Natural killer cell treated with Interleukin-12 subunit alpha and Interleukin-12 subunit beta and Interleukin-15 and Interleukin-18, amount 100 ng/mL, for 72 hours (primary cell): ENCODE measurements around the gene LIPA. TPM values are rescaled to one million over a fixed set of nuclear protein-coding genes. Genes with fewer than 3 reads are reported as not detected.
"Not testable (repeated sequence)": the region's sequence is repeated elsewhere in the genome, so short reads cannot be mapped to it uniquely, and the experiment has no call there.

Experiments used
- ATAC-seq, 2 donors: fragments of 150-1000 bp; cut with Tn5 transposase in 1 of 2; sonication (Bioruptor Pico), chemical (Tn5 transposase) in 1 of 2; 2 replicates each; pipeline ENCODE4 v1.10.0; 2021
- DNase-seq: peaks from one replicate; pipeline ENCODE4 v3.0.0; 2022; ENCODE audit warnings: low spot score
- H3K27ac Mint-ChIP-seq, 2 donors: 1 replicate in 1 of 2; 2 replicates in 1 of 2; pipeline ENCODE4 v1.8.0; 2022; ENCODE audit warnings: mixed read lengths in 2 of 2, mild to moderate bottlenecking in 1 of 2, moderate library complexity in 1 of 2
- H3K27me3 Mint-ChIP-seq, 2 donors: 1 replicate in 1 of 2; 2 replicates in 1 of 2; pipeline ENCODE4 v1.8.0; 2022; ENCODE audit warnings: mixed read lengths in 2 of 2
- H3K36me3 Mint-ChIP-seq: one replicate; pipeline ENCODE4 v1.8.0; 2022; ENCODE audit warnings: mixed read lengths
- H3K4me1 Mint-ChIP-seq, 2 donors: 1 replicate in 1 of 2; 2 replicates in 1 of 2; pipeline ENCODE4 v1.8.0; 2022; ENCODE audit warnings: low read depth in 2 of 2, mixed read lengths in 2 of 2, mild to moderate bottlenecking in 1 of 2
- H3K4me3 Mint-ChIP-seq: one replicate; pipeline ENCODE4 v1.8.0; 2022; ENCODE audit warnings: mixed read lengths
- H3K9me3 Mint-ChIP-seq: 2 replicates; pipeline ENCODE4 v1.8.0; 2022; ENCODE audit warnings: mixed read lengths
- total RNA-seq, 2 donors: library from RNA; stranded (reverse); gene quantifications; one replicate each; pipeline ENCODE4 v1.2.3, GENCODE V29; 2022

The LIPA gene
- total RNA-seq, 2 donors from 2014 or later = 13.0 to 24.8 TPM

- Mint-ChIP-seq H3K27ac (no peak overlapping the region), H3K9me3 (no peaks in the 10 kb centered on the region), H3K36me3 (no peaks in the 10 kb centered on the region), H3K4me1 (peaks cover 15 to 17% of the 10 kb centered on the region in 2 donors), H3K4me3 (no peak overlapping the region), H3K27me3 (peaks cover 16 to 29% of the 10 kb centered on the region in 2 donors)
- DNase-seq (no peak), ATAC-seq (no peak)
These were observed 46.9 kb downstream of the LIPA start for GRCh38 chr10:89204621-89205185.

- ATAC-seq = no peak
- no peak overlapping the region for H3K4me3 Mint-ChIP-seq
These were observed 48.3 kb downstream of the LIPA start for GRCh38 chr10:89203237-89203636.

GRCh38 chr10:89202033-89202425 is 49.5 kb downstream of the LIPA start:
- H3K9me3 Mint-ChIP-seq = no peaks in the 10 kb centered on the region
- DNase-seq (no peak), ATAC-seq (no peak)
- peaks cover 9 to 17% of the 10 kb centered on the region in 2 donors for H3K4me1 Mint-ChIP-seq
- H3K4me3 Mint-ChIP-seq = no peak overlapping the region
- H3K36me3 Mint-ChIP-seq = no peaks in the 10 kb centered on the region
- no peak overlapping the region for H3K27ac Mint-ChIP-seq
- peaks cover 12 to 17% of the 10 kb centered on the region in 2 donors for H3K27me3 Mint-ChIP-seq

More at GRCh38 chr10:89203237-89203636, 48.3 kb downstream of the LIPA start:
- Mint-ChIP-seq H3K36me3 (no peaks in the 10 kb centered on the region), H3K4me1 (peaks cover 15 to 21% of the 10 kb centered on the region in 2 donors), H3K27ac (no peak overlapping the region), H3K27me3 (peaks cover 12 to 17% of the 10 kb centered on the region in 2 donors), H3K9me3 (no peaks in the 10 kb centered on the region)
- DNase-seq = no peak

DNA sequence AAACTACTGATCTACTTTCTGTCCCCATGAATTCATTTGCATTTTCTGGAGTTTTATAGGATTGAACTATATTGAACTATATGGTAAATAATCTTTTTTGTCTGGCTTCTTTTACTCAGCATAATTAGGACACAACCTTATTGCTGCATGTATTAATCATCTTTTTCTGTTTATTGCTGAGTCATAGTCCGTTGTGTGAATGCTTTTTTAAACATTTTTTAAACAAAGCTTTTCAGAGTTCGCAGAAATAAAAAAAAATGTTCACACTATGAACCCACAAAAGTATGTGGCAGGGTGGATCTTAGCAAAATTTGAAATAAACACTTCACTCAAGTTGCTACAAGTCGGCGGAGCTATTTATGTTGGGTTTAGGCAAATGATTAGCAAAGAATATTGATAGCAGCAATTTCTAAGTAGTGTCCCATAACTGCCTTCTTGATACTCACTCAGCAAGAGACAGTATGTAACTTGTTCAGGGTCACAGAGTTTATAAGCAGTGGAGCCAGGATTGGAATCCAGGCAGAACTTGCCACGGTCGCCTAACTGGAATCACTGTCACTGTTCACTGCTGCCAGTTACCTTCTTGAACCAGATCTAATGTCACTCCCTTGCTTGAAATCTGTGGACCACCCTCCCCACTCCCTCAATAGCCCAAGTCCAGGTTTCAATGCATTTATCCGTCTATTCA is 50.1 kb downstream of the LIPA start:
- Mint-ChIP-seq H3K9me3 (no peaks in the 10 kb centered on the region), H3K4me3 (peak overlapping the region; percentile 15), H3K27me3 (peaks cover 7 to 12% of the 10 kb centered on the region in 2 donors), H3K27ac (peak overlapping the region; percentile 3 to 40), H3K36me3 (no peaks in the 10 kb centered on the region), H3K4me1 (peaks cover 3 to 12% of the 10 kb centered on the region in 2 donors)
- ATAC-seq (peak in 1 of 2 donors; percentile 51), DNase-seq (no peak)

- Mint-ChIP-seq H3K9me3 (no peaks in the 10 kb centered on the region), H3K4me3 (no peak overlapping the region), H3K36me3 (no peaks in the 10 kb centered on the region), H3K27me3 (peaks cover 5 to 24% of the 10 kb centered on the region in 2 donors), H3K4me1 (peaks cover 0 to 10% of the 10 kb centered on the region in 2 donors), H3K27ac (no peak overlapping the region)
- ATAC-seq (no peak), DNase-seq (no peak)
These were observed 54.1 kb downstream of the LIPA start for GRCh38 chr10:89197473-89197872.

DNA sequence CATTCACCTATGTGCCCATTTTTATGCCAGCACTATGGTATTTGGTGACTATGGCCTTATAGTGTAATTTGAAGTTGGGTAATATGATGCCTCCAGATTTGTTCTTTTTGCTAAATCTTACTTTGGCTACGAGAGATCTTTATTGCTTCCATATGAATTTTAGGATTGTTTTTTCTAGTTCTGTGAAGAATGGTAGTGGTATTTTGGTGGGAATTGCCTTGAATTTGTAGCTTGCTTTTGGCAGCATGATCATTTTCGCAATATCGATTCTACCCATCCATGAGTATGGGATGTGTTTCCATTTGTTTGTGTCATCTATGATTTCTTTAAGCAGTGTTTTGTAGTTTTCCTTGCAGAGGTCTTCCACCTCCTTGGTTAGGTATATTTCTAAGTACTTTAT is 60.3 kb downstream of the LIPA start:
- H3K27ac Mint-ChIP-seq, H3K4me3 Mint-ChIP-seq, DNase-seq, H3K4me1 Mint-ChIP-seq, H3K36me3 Mint-ChIP-seq, H3K9me3 Mint-ChIP-seq, ATAC-seq: not testable (repeated sequence)
- peaks cover 12 to 40% of the 10 kb centered on the region in 2 donors for H3K27me3 Mint-ChIP-seq

- no peaks in the 10 kb centered on the region for H3K4me1 Mint-ChIP-seq
- ATAC-seq = no peak
- no peaks in the 10 kb centered on the region for H3K9me3 Mint-ChIP-seq
- DNase-seq = no peak
- H3K4me3 Mint-ChIP-seq = no peak overlapping the region
- H3K27ac Mint-ChIP-seq = no peak overlapping the region
- H3K36me3 Mint-ChIP-seq = no peaks in the 10 kb centered on the region
- H3K27me3 Mint-ChIP-seq = peaks cover 15 to 34% of the 10 kb centered on the region in 2 donors
These were observed 62.3 kb downstream of the LIPA start for GRCh38 chr10:89189211-89189734.

- DNase-seq (no peak), ATAC-seq (no peak)
- Mint-ChIP-seq H3K4me1 (no peaks in the 10 kb centered on the region), H3K4me3 (no peak overlapping the region), H3K36me3 (no peaks in the 10 kb centered on the region), H3K27me3 (peaks cover 9 to 16% of the 10 kb centered on the region in 2 donors), H3K9me3 (no peaks in the 10 kb centered on the region), H3K27ac (no peak overlapping the region)
These were observed 65.9 kb downstream of the LIPA start for GRCh38 chr10:89185658-89186057.

DNA sequence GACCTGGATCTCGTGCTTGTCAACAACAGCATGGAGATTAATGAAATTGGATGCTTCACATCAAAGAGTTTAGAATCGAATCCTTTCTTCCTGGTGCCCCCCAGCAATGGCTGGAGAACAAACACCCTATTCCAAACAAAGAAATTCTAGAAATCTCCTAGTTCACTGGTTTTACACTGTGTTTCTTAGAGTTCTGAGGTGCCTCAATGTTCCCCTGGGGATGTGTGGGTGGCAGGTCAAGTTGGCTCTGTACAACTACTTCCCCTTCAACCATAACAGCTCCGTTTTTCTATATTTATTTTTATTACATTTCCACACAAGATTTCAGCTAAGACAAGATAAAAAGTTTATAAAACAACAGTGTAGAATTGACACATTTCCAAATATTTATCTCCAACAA is 66.9 kb downstream of the LIPA start:
- no peaks in the 10 kb centered on the region for H3K9me3 Mint-ChIP-seq
- DNase-seq = no peak
- peaks cover 9 to 14% of the 10 kb centered on the region in 2 donors for H3K27me3 Mint-ChIP-seq
- no peaks in the 10 kb centered on the region for H3K36me3 Mint-ChIP-seq
- no peak overlapping the region for H3K27ac Mint-ChIP-seq
- ATAC-seq = no peak
- H3K4me3 Mint-ChIP-seq = no peak overlapping the region
- H3K4me1 Mint-ChIP-seq = no peaks in the 10 kb centered on the region

GRCh38 chr10:89183571-89183970 is 68.0 kb downstream of the LIPA start:
- no peaks in the 10 kb centered on the region for H3K9me3 Mint-ChIP-seq
- H3K4me3 Mint-ChIP-seq = no peak overlapping the region
- no peaks in the 10 kb centered on the region for H3K36me3 Mint-ChIP-seq
- no peak for ATAC-seq
- DNase-seq = no peak
- H3K4me1 Mint-ChIP-seq = no peaks in the 10 kb centered on the region
- H3K27me3 Mint-ChIP-seq = peaks cover 9% of the 10 kb centered on the region in 2 donors
- H3K27ac Mint-ChIP-seq = no peak overlapping the region

DNA sequence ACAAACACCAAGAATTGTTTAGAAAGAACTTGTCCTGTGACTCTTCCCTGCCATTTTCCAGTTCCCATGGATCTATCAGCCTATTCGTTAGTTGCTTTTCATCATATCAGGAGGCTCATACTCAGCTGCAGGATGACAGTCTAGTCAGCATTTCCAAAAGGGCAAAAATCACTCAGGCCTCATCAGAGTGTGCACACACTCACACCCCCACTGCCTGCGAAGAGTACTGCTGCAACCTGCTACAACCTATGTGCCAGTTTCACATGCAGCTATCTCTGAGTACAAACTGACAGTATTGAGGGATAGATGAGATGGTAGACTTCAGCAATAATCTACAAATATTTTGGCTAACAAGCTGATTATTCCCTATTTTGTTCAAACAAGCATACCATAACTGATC is 68.7 kb downstream of the LIPA start:
- no peak for ATAC-seq
- H3K27ac Mint-ChIP-seq = no peak overlapping the region

GRCh38 chr10:89175816-89176215 is 75.8 kb downstream of the LIPA start:
- Mint-ChIP-seq H3K4me1 (peaks cover 2 to 6% of the 10 kb centered on the region in 2 donors), H3K36me3 (no peaks in the 10 kb centered on the region), H3K4me3 (no peak overlapping the region), H3K27ac (no peak overlapping the region), H3K9me3 (no peaks in the 10 kb centered on the region), H3K27me3 (peaks cover 22 to 27% of the 10 kb centered on the region in 2 donors)
- ATAC-seq = no peak
- no peak for DNase-seq

More for the DNA sequence above, 68.7 kb downstream of the LIPA start:
- H3K36me3 Mint-ChIP-seq = no peaks in the 10 kb centered on the region
- H3K27me3 Mint-ChIP-seq = peaks cover 9% of the 10 kb centered on the region in 2 donors
- no peak overlapping the region for H3K4me3 Mint-ChIP-seq
- no peaks in the 10 kb centered on the region for H3K4me1 Mint-ChIP-seq
- H3K9me3 Mint-ChIP-seq = no peaks in the 10 kb centered on the region
- no peak for DNase-seq

DNA sequence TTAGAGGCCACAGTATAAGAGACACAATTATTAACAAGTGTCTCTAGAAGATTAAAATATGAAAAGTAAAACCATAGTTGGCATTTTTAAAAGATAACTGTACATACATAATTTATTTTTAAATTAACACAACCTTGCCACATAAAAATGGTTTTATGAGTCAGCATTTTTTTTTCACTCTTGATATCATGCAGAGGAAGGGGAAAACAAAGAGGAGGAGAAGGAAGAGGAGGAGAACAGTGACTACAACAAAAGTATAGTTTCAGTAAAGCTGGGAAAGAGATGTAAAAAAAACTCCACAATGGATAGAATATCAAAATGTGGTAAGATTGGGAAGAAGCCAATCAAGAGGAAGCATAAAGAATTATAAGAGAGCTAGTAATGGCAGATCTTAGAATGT is 78.5 kb downstream of the LIPA start:
- no peak for DNase-seq
- peaks cover 27 to 41% of the 10 kb centered on the region in 2 donors for H3K27me3 Mint-ChIP-seq
- no peak for ATAC-seq
- H3K9me3 Mint-ChIP-seq = no peaks in the 10 kb centered on the region
- H3K36me3 Mint-ChIP-seq = no peaks in the 10 kb centered on the region
- peaks cover 2 to 6% of the 10 kb centered on the region in 2 donors for H3K4me1 Mint-ChIP-seq
- no peak overlapping the region for H3K27ac Mint-ChIP-seq
- no peak overlapping the region for H3K4me3 Mint-ChIP-seq

GRCh38 chr10:89171996-89172395 is 79.6 kb downstream of the LIPA start:
- H3K27ac Mint-ChIP-seq = no peak overlapping the region
- peaks cover 27 to 41% of the 10 kb centered on the region in 2 donors for H3K27me3 Mint-ChIP-seq
- peaks cover 2 to 6% of the 10 kb centered on the region in 2 donors for H3K4me1 Mint-ChIP-seq
- DNase-seq (no peak), ATAC-seq (no peak)
- H3K36me3 Mint-ChIP-seq = no peaks in the 10 kb centered on the region
- H3K9me3 Mint-ChIP-seq = no peaks in the 10 kb centered on the region
- no peak overlapping the region for H3K4me3 Mint-ChIP-seq
